Spleen (tissue), 11 donors: ENCODE results near the gene ACVR1. TPM values are rescaled to one million over a fixed set of nuclear protein-coding genes. Genes with fewer than 3 reads are reported as not detected.

Source experiments
- DNase-seq: peaks from one replicate; pipeline ENCODE4 v3.0.0-alpha.2; 2020
- H3K27ac ChIP-seq, 8 donors: fragments of 200-600 bp; sonication (generic) in 7 of 8; 1 replicate in 4 of 8; 2 replicates in 4 of 8; pipeline versions ENCODE4 v1.5.0 to v1.8.0; 2016 to 2021; ENCODE audit warnings: inconsistent platforms in 4 of 8, mild to moderate bottlenecking in 4 of 8, moderate library complexity in 1 of 8
- H3K27me3 ChIP-seq, 7 donors: fragments of 200-600 bp; sonication (generic) in 6 of 7; replicated peaks in 1 of 7; 1 replicate in 4 of 7; 2 replicates in 3 of 7; pipeline versions ENCODE4 v1.5.0 to v1.8.0; 2016 to 2021; ENCODE audit warnings: inconsistent platforms in 3 of 7, mild to moderate bottlenecking in 1 of 7
- H3K36me3 ChIP-seq, 6 donors: fragments of 200-600 bp; sonication (generic) in 5 of 6; 1 replicate in 4 of 6; 2 replicates in 2 of 6; pipeline versions ENCODE4 v1.5.0 to v1.8.0; 2016 to 2021; ENCODE audit warnings: inconsistent platforms in 2 of 6
- H3K4me1 ChIP-seq, 6 donors: fragments of 200-600 bp; sonication (generic) in 5 of 6; 1 replicate in 3 of 6; 2 replicates in 3 of 6; pipeline versions ENCODE4 v1.5.0 to v1.8.0; 2016 to 2021; ENCODE audit warnings: inconsistent platforms in 3 of 6
- H3K4me3 ChIP-seq, 8 donors: fragments of 200-600 bp; sonication (generic) in 7 of 8; 1 replicate in 4 of 8; 2 replicates in 4 of 8; pipeline versions ENCODE4 v1.5.0 to v1.8.0; 2016 to 2021; ENCODE audit warnings: inconsistent platforms in 4 of 8, mild to moderate bottlenecking in 4 of 8, moderate library complexity in 2 of 8
- H3K9me3 ChIP-seq, 8 donors: fragments of 200-600 bp; sonication (generic) in 7 of 8; 1 replicate in 4 of 8; 2 replicates in 4 of 8; pipeline versions ENCODE4 v1.5.0 to v1.8.0; 2016 to 2021; ENCODE audit warnings: inconsistent platforms in 4 of 8
- POLR2A ChIP-seq, 3 donors: fragments of 450-650 bp; IDR thresholded peaks; one replicate each; pipeline ENCODE4 v1.5.1; 2017; ENCODE audit warnings: antibody characterized with exemption in 3 of 3, mild to moderate bottlenecking in 1 of 3
- POLR2AphosphoS5 ChIP-seq, 3 donors: sonication (generic); formaldehyde crosslinking; IDR thresholded peaks; one replicate each; pipeline ENCODE4 v1.5.1; 2017; ENCODE audit warnings: antibody characterized with exemption in 3 of 3
- WGBS, 5 donors: extraction: QIAGEN DNeasy Blood & Tissue Kit in 3 of 5; methylation state at CpG; one replicate each; pipeline versions ENCODE4 v1.1.5 to v1.1.7; 2013 to 2018; 5-methylcytosine and 5-hydroxymethylcytosine counted together
- intact Hi-C: fragments of 100-400 bp; cut with DNase I; formaldehyde crosslinking; loops from one replicate; pipeline ENCODE4 v1.15.0; 2023; ENCODE audit warnings: low total_unique reads
- polyA plus RNA-seq, 3 donors: library from polyadenylated mRNA; stranded (reverse); fragments of 200-250 nt; gene quantifications; one replicate each; pipeline ENCODE4 v1.2.1, GENCODE V29; 2013
- total RNA-seq, 7 donors: library from RNA; depleted of rRNA in 3 of 7; stranded (reverse); fragments of >200 nt in 3 of 7; fragmentation: NEBNext Ultra II Directional in 4 of 7; extraction: Animal tissue kit (Norgen Biotek cat#: 25700) in 4 of 7; gene quantifications; one replicate each; pipeline versions ENCODE4 v1.1.0 to v1.2.1, GENCODE V29; 2016 to 2021
- TF ChIP-seq, protein P1 (sequence below), 11 experiments: fragments of 200-600 bp in 7 of 11; fragments of 450-650 bp in 4 of 11; sonication (generic) in 4 of 11; IDR thresholded peaks in 8 of 11; conservative IDR thresholded peaks in 3 of 11; 1 replicate in 7 of 11; 2 replicates in 4 of 11; pipeline versions ENCODE4 v1.4.0 to v1.8.0; 2016 to 2021; ENCODE audit warnings: antibody characterized with exemption in 11 of 11, inconsistent platforms in 4 of 11, mild to moderate bottlenecking in 1 of 11
- donor health status: healthy with polysubstance abuse.
- donor health status: DM: no; HTN: no; CAD: no; lungs with moderate emphysema.
- donor health status: DM: no; HTN: no; CAD: no.
- donor health status: Bipolar disorder and iron deficiency.
- donor health status: healthy.
- donor health status: DM: no; HTN: no; CAD: no.
- donor health status: DM: yes; HTN: yes; CAD: no.

The ACVR1 gene
- total and polyA plus RNA-seq, 10 donors = 2.1 to 23.8 (median 13.6) TPM

DNA sequence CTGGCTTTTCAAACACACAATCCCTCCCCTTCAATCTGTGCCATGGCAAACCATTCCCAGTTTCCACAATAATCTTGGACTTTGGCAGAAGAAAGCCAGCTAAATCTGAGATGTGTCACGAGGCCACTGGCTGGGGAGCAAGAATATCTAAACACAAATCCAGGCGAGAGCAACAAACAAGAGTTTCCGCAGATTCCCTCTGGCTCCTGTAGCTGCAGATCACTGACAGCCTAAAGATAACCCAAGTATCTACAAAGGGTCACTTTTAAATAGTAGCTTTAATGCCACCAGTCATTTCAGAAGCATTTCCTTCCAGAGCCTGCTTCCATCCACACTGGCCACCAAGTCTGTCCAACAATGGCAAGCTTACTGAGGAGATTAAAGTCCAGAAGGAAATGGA, 86.9 kb downstream of the ACVR1 start:
- TF ChIP-seq POLR2AphosphoS5 (IDR thresholded peaks at IDR 0.05) (no peak), POLR2A (IDR thresholded peaks at IDR 0.05) (no peak)
- TF ChIP-seq, protein P1, sequence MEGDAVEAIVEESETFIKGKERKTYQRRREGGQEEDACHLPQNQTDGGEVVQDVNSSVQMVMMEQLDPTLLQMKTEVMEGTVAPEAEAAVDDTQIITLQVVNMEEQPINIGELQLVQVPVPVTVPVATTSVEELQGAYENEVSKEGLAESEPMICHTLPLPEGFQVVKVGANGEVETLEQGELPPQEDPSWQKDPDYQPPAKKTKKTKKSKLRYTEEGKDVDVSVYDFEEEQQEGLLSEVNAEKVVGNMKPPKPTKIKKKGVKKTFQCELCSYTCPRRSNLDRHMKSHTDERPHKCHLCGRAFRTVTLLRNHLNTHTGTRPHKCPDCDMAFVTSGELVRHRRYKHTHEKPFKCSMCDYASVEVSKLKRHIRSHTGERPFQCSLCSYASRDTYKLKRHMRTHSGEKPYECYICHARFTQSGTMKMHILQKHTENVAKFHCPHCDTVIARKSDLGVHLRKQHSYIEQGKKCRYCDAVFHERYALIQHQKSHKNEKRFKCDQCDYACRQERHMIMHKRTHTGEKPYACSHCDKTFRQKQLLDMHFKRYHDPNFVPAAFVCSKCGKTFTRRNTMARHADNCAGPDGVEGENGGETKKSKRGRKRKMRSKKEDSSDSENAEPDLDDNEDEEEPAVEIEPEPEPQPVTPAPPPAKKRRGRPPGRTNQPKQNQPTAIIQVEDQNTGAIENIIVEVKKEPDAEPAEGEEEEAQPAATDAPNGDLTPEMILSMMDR (IDR thresholded peaks at IDR 0.05 in 8 of 11, conservative IDR thresholded peaks at IDR 0.05 in 3 of 11) = no peak
- H3K9me3 ChIP-seq = no peaks in the 10 kb centered on the region
- no peaks in the 10 kb centered on the region for H3K36me3 ChIP-seq
- intact Hi-C loops = no loop called here
- 87 to 97% (median 92%) methylated on average over 3 of the region's 3 CpGs for WGBS, 5 donors
- no peaks in the 10 kb centered on the region for H3K27me3 ChIP-seq
- H3K4me1 ChIP-seq = peaks cover 0 to 15% (median under 1%) of the 10 kb centered on the region in 6 donors
- DNase-seq = no peak
- no peak overlapping the region for H3K27ac ChIP-seq
- H3K4me3 ChIP-seq = no peak overlapping the region

DNA sequence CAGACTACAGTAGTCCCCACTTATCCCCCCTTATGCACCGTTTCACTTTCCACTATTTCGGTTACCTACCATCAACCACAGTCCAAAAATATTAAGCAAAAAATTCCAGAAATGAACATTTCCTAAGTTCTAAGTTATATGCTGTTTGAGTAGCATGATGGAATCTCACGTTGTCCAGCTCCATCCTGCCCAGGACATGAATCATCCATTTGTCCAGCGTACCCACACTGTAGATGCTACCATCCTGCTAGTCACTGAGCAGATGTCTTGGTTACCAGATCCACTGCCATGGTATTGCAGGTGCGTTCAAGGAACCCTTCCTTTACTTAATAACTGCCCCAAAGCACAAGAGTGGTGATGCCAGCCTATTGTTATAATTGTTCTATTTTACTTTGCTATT, 87.9 kb downstream of the ACVR1 start:
- Histone ChIP-seq H3K4me3 (no peak overlapping the region), H3K9me3 (no peaks in the 10 kb centered on the region), H3K4me1 (peaks cover 0 to 21% (median 1%) of the 10 kb centered on the region in 6 donors), H3K27ac (no peak overlapping the region), H3K27me3 (no peaks in the 10 kb centered on the region), H3K36me3 (no peaks in the 10 kb centered on the region)
- intact Hi-C loops = no loop called here
- TF ChIP-seq, protein P1 (IDR thresholded peaks at IDR 0.05 in 8 of 11, conservative IDR thresholded peaks at IDR 0.05 in 3 of 11) = no peak
- no peak for TF ChIP-seq POLR2AphosphoS5 (IDR thresholded peaks at IDR 0.05)
- no peak for TF ChIP-seq POLR2A (IDR thresholded peaks at IDR 0.05)
- WGBS, 5 donors = 90 to 95% (median 94%) methylated on average over 5 of the region's 5 CpGs
- no peak for DNase-seq

DNA sequence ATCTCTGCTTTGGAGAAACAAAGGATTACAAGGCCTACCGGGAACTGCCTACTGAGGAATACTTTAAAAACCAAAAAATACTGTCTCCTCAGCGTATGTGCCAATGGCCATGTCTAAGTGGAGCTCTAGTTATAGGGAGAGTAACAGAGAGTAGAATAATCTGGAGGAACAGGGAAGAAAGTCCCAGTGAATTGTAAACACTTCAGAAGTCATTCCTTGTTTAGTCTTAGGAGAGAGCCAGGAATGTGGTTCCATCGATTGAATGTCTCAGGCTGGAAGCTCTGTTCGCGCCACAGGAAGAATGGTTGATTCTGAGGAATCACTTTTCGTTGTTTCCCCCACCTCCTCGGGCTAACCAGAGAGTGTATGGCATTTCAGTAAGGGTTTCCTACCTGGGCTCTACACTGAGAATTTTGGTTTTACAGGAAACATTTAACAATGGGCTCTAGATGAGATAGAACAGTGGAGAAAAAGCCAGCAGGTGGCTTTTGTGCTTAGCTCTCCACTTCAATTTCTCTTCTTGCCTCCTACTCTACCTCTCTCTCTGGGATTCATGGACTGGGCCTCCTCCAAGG, 88.7 kb downstream of the ACVR1 start:
- Histone ChIP-seq H3K4me1 (peaks cover 0 to 21% (median 1%) of the 10 kb centered on the region in 6 donors), H3K9me3 (no peaks in the 10 kb centered on the region), H3K4me3 (no peak overlapping the region), H3K27me3 (no peaks in the 10 kb centered on the region), H3K27ac (no peak overlapping the region), H3K36me3 (no peaks in the 10 kb centered on the region)
- no peak for DNase-seq
- intact Hi-C loops = no loop called here
- TF ChIP-seq, protein P1 (IDR thresholded peaks at IDR 0.05 in 8 of 11, conservative IDR thresholded peaks at IDR 0.05 in 3 of 11) = no peak
- TF ChIP-seq POLR2A (IDR thresholded peaks at IDR 0.05) (no peak), POLR2AphosphoS5 (IDR thresholded peaks at IDR 0.05) (no peak)
- WGBS, 5 donors = 76 to 86% (median 79%) methylated on average over 7 of the region's 7 CpGs

DNA sequence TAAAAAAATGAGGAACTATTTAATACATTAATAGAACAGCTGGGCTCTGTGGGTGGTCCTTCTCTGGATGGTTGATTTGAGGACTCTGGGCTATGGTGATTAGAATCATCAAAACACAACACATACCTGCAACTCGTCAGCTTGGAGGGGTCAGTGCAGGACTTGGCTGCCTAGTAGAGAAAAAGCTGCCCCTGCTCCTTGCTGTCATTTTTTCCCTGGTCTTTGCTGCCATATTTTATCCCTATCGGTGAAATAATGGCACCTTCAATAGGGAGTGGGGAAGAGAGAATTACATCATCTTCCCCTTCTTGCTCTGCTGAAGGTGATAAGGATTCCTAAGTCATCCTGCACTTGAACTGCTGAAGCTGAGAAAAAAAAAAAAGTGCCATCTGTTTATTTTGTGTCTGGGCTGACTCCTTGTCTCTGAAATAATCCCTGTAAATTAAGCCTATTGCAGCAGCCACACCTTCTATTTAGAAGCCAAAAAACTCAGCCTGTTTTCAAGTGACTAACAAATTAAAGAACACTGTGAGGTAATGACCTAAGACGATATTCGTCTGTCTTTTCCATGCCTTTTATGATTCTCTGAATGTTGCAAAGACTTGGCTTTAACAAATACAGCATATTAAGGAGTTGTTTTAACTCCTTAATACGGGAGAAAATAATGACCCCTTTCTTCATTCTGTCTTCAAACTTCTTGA, 89.3 kb downstream of the ACVR1 start:
- WGBS, 5 donors = 70 to 75% (median 72%) methylated on average over 5 of the region's 5 CpGs
- intact Hi-C loops = no loop called here
- H3K9me3 ChIP-seq = no peaks in the 10 kb centered on the region

More for the DNA sequence above, 89.3 kb downstream of the ACVR1 start:
- Histone ChIP-seq H3K4me1 (peaks cover 0 to 21% (median 1%) of the 10 kb centered on the region in 6 donors), H3K27ac (no peak overlapping the region), H3K36me3 (no peaks in the 10 kb centered on the region), H3K4me3 (no peak overlapping the region), H3K27me3 (no peaks in the 10 kb centered on the region)
- TF ChIP-seq POLR2A (IDR thresholded peaks at IDR 0.05) = no peak
- TF ChIP-seq, protein P1 (IDR thresholded peaks at IDR 0.05 in 8 of 11, conservative IDR thresholded peaks at IDR 0.05 in 3 of 11) = no peak
- TF ChIP-seq POLR2AphosphoS5 (IDR thresholded peaks at IDR 0.05) = no peak
- no peak for DNase-seq
